Measurements from ENCODE around the gene ABITRAM.
"Not testable (repeated sequence)": the region's sequence is repeated elsewhere in the genome, so short reads cannot be mapped to it uniquely, and the experiment has no call there.

The ABITRAM gene

GRCh38 chr9:108934323-108934893, at the start of gene ABITRAM:
ABITRAM (plus strand) TSS chr9:108934400; CDS start chr9:108934487, 87 bp downstream.
- Histone ChIP-seq H3K4me1 (ENCODE audit: control insufficient read depth in 1 of 2, insufficient read depth in 1 of 2, low read depth in 1 of 2, low read length in 1 of 2) (peaks cover 19 to 22% of the 10 kb centered on the region in 2 experiments), H3K4me3 (ENCODE audit: low read depth in 1 of 2, low read length in 1 of 2) (peak within 1 kb of the TSS; percentile 71 to 97), H3K36me3 (peaks cover 17% of the 10 kb centered on the region), H3K9me3 (no peaks in the 10 kb centered on the region), H3K27me3 (no peaks in the 10 kb centered on the region), H3K27ac (peak within 1 kb of the TSS; percentile 87)
- TF ChIP-seq, protein P1, sequence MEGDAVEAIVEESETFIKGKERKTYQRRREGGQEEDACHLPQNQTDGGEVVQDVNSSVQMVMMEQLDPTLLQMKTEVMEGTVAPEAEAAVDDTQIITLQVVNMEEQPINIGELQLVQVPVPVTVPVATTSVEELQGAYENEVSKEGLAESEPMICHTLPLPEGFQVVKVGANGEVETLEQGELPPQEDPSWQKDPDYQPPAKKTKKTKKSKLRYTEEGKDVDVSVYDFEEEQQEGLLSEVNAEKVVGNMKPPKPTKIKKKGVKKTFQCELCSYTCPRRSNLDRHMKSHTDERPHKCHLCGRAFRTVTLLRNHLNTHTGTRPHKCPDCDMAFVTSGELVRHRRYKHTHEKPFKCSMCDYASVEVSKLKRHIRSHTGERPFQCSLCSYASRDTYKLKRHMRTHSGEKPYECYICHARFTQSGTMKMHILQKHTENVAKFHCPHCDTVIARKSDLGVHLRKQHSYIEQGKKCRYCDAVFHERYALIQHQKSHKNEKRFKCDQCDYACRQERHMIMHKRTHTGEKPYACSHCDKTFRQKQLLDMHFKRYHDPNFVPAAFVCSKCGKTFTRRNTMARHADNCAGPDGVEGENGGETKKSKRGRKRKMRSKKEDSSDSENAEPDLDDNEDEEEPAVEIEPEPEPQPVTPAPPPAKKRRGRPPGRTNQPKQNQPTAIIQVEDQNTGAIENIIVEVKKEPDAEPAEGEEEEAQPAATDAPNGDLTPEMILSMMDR (IDR thresholded peaks at IDR 0.05), result no peak

- TF ChIP-seq, protein P1 (IDR thresholded peaks at IDR 0.05), result no peak
- Histone ChIP-seq H3K27me3 (no peaks in the 10 kb centered on the region), H3K4me1 (ENCODE audit: control insufficient read depth in 1 of 2, insufficient read depth in 1 of 2, low read depth in 1 of 2, low read length in 1 of 2) (peaks cover 0 to 8% of the 10 kb centered on the region in 2 experiments), H3K36me3 (peaks cover 26% of the 10 kb centered on the region), H3K9me3 (no peaks in the 10 kb centered on the region), H3K4me3 (ENCODE audit: low read depth in 1 of 2, low read length in 1 of 2) (no peak overlapping the region), H3K27ac (no peak overlapping the region)
Measured at GRCh38 chr9:108884701-108885100, 49.5 kb upstream of the ABITRAM start.

DNA sequence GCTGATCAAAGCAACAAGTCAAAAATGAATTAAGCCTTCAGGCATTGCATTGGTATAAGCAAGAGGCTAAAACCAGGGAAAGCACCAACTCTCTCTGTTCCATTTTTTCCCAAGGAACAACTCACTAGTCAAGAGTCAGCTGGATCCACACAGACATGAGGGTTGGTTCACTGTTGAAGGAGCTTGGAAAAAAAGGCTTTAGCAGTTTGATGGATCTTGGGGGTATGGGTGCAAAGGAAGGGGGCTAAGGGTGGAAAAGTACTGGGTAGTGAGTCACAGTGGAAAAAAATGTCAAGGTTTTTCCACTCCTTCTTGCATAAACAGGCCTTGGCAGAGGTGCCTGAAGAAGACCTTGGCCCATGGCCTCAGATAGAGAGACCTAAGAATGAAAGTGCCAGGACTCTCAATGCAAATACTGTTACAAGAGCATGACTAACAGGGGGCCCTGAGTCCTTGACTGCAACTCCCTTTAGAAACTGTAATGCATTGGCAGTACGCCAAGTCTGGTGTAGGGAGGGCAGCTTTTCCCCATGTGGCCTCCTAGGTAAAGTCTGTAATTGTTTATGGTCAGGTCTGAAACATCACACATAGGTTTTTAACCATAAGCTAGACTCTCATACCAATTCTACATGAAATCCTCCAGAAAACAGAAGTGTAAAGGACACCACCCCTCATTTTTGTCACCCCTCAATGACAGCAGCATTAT, 48.4 kb upstream of the ABITRAM start:
- no peaks in the 10 kb centered on the region for H3K9me3 ChIP-seq
- TF ChIP-seq, protein P1 (IDR thresholded peaks at IDR 0.05), result no peak
- no peak overlapping the region for H3K27ac ChIP-seq
- peaks cover 0 to 8% of the 10 kb centered on the region in 2 experiments for H3K4me1 ChIP-seq (ENCODE audit: control insufficient read depth in 1 of 2, insufficient read depth in 1 of 2, low read depth in 1 of 2, low read length in 1 of 2)
- H3K27me3 ChIP-seq, result no peaks in the 10 kb centered on the region
- H3K36me3 ChIP-seq, result peaks cover 31% of the 10 kb centered on the region
- no peak overlapping the region for H3K4me3 ChIP-seq (ENCODE audit: low read depth in 1 of 2, low read length in 1 of 2)

- not testable (repeated sequence) for H3K4me1 ChIP-seq (ENCODE audit: control insufficient read depth in 1 of 2, insufficient read depth in 1 of 2, low read depth in 1 of 2, low read length in 1 of 2); H3K4me3 ChIP-seq (ENCODE audit: low read depth in 1 of 2, low read length in 1 of 2); H3K27ac ChIP-seq; H3K27me3 ChIP-seq; H3K9me3 ChIP-seq
- peaks cover 40% of the 10 kb centered on the region for H3K36me3 ChIP-seq
Measured at GRCh38 chr9:108886594-108887271, 47.5 kb upstream of the ABITRAM start.

DNA sequence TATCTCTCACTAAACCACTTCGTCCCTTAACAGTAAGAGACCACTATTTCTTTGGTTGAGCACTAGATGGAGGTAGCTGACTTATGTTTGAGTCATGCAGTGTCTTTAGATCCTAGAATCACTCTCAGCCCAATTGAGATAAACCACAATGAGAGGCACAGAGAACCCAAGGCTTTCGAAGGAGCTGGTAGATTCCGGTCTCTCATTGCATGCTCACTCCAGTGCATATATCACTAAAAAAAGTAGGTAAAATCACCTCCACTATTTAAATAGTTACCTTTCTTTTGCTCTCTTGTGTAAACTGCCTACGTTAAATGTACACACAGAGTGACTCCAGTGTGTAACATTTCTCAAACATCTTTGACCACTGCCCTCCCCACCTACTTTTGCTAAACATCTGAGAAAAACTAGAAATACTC, 44.5 kb upstream of the ABITRAM start:
- Histone ChIP-seq H3K27ac (no peak overlapping the region), H3K27me3 (no peaks in the 10 kb centered on the region), H3K4me3 (ENCODE audit: low read depth in 1 of 2, low read length in 1 of 2) (no peak overlapping the region), H3K9me3 (no peaks in the 10 kb centered on the region), H3K4me1 (ENCODE audit: control insufficient read depth in 1 of 2, insufficient read depth in 1 of 2, low read depth in 1 of 2, low read length in 1 of 2) (peaks cover 0 to 2% of the 10 kb centered on the region in 2 experiments), H3K36me3 (peaks cover 69% of the 10 kb centered on the region)
- TF ChIP-seq, protein P1 (IDR thresholded peaks at IDR 0.05), result no peak
